Stimulated activated CD8-positive, alpha-beta memory T cell treated with anti-CD3 and anti-CD28 coated beads, Interleukin-4, amount 100 ng/mL, for 1 hour (primary cell): Measurements from ENCODE around the gene CLNK.

ENCODE experiments used
- DNase-seq, 2 donors: peaks; one replicate each; pipeline ENCODE4 v3.0.0-alpha.2; 2020; ENCODE audit warnings: low read depth in 2 of 2, low spot score in 1 of 2

Gene CLNK

GRCh38 chr4:10524196-10524833 lies 160.3 kb downstream of the CLNK start:
- no peak for DNase-seq

GRCh38 chr4:10521424-10521823 lies 163.1 kb downstream of the CLNK start:
- DNase-seq = no peak

- DNase-seq = no peak
Measured at GRCh38 chr4:10509733-10510132, 174.8 kb downstream of the CLNK start.

- DNase-seq = no peak
Measured at GRCh38 chr4:10506077-10506476, 178.5 kb downstream of the CLNK start.

- DNase-seq = no peak
Measured at GRCh38 chr4:10504570-10505179, 179.9 kb downstream of the CLNK start.

GRCh38 chr4:10502717-10503116 lies 181.9 kb downstream of the CLNK start:
- DNase-seq = no peak

- DNase-seq = no peak
Measured at GRCh38 chr4:10500776-10501175, 183.8 kb downstream of the CLNK start.

- no peak for DNase-seq
Measured at GRCh38 chr4:10496200-10496599, 188.4 kb downstream of the CLNK start.

GRCh38 chr4:10495651-10496050 lies 188.9 kb downstream of the CLNK start:
- no peak for DNase-seq

- no peak for DNase-seq
Measured at GRCh38 chr4:10492464-10492863, 192.1 kb downstream of the CLNK start.

GRCh38 chr4:10491401-10491800 lies 193.2 kb downstream of the CLNK start:
- DNase-seq = no peak

- no peak for DNase-seq
Measured at GRCh38 chr4:10490996-10491395, 193.6 kb downstream of the CLNK start.

GRCh38 chr4:10482913-10483312 lies 201.7 kb downstream of the CLNK start:
- DNase-seq = no peak

GRCh38 chr4:10480616-10481015 lies 204.0 kb downstream of the CLNK start:
- no peak for DNase-seq

- DNase-seq = no peak
Measured at GRCh38 chr4:10478621-10479020, 205.9 kb downstream of the CLNK start.

GRCh38 chr4:10470505-10470904 lies 214.1 kb downstream of the CLNK start:
- DNase-seq = no peak

GRCh38 chr4:10466161-10466560 lies 218.4 kb downstream of the CLNK start:
- DNase-seq = no peak

- no peak for DNase-seq
Measured at GRCh38 chr4:10462876-10463275, 221.7 kb downstream of the CLNK start.

GRCh38 chr4:10461850-10462400 lies 222.6 kb downstream of the CLNK start:
- no peak for DNase-seq

- peak; percentile 37 to 41 for DNase-seq
Measured at GRCh38 chr4:10461091-10461849, 223.3 kb downstream of the CLNK start.

GRCh38 chr4:10460313-10461047 lies 224.1 kb downstream of the CLNK start:
- no peak for DNase-seq
